K562 treated with DMSO at 1 percent for 12 hours (cell line): ENCODE results near the gene DPY19L1. TPM values are rescaled to one million over a fixed set of nuclear protein-coding genes. Genes with fewer than 3 reads are reported as not detected.

ENCODE experiments used
- total RNA-seq: library from RNA; unstranded; fragments of 300-600 nt; gene quantifications from 2 replicates; pipeline ENCODE4 v1.2.3, GENCODE V29; 2022; ENCODE audit not compliant: insufficient read depth

The DPY19L1 gene
- total RNA-seq = 6.4 and 30.2 TPM in 2 replicates

DNA sequence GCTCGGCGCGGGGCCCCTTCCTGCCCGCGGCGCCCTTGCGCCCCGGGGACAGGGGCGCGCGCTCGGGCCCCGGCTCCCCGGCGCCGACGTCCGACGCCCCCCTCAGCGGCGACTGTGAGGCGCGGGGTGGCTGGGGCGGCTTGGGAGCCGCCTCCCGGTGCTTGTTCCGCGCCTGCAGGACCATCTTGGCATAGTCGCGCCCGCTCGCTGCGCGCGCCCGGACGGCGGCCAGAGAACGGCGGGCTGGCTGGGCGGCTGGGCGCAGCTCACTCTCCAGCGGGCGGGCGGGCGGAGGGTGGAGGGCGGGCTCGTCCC, at the start of gene DPY19L1:
DPY19L1 (minus strand) TSS at position 275 of the 315 bp plus-strand sequence; CDS start at position 184, 91 bp downstream.

Other genes starting within 250 kb of the DPY19L1 start
- gene TBX20, start 216.6 kb upstream of the DPY19L1 start, total RNA-seq = not detected in 2 replicates